ENCODE results near the gene SYK.

- TF ChIP-seq CTCF (IDR thresholded peaks at IDR 0.05; ENCODE audit: low read depth, low read length) (no peak), POLR2A (IDR thresholded peaks at IDR 0.05; ENCODE audit: extremely low read depth, insufficient read length) (no peak), MAX (IDR thresholded peaks at IDR 0.05; ENCODE audit: low read depth, low read length) (no peak), MYC (IDR thresholded peaks at IDR 0.05; ENCODE audit: low read depth, low read length) (no peak)
Observed at GRCh38 chr9:90815944-90816357, 14.3 kb downstream of the SYK start.

Measured in NB4 (cell line).